ENCODE measurements around the gene MYCBP.

DNA sequence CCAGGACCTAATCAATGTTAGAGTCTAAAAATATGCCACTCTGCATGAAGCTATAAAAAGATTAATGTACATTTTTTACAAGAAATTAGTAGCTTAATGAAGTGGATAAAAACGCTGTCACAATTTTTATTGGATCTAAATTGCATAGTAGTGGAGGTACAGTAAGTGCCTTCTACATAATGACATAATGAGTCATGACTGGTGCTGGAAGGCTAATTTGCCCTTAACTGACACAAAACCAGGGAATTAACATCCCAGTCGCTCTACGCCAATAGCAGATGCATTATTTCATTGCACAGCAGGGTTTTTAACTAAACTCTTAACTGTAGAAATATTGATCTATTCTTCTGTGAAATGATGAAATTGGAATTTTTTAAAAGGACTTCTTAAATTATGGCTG, 46.9 kb downstream of the MYCBP start:
- TF ChIP-seq POLR2A (IDR thresholded peaks at IDR 0.05; ENCODE audit: low read length) (no peak), GATA1 (IDR thresholded peaks at IDR 0.05; ENCODE audit: low read depth, low read length) (no peak)

Measured in erythroblast (primary cell).